Esophagus muscularis mucosa (tissue), 3 donors: Measurements from ENCODE around the gene LRRC8D.

ENCODE experiments used
- POLR2A ChIP-seq: fragments of 450-650 bp; IDR thresholded peaks from one replicate; pipeline ENCODE4 v1.6.1; 2017; ENCODE audit warnings: antibody characterized with exemption, moderate library complexity, mild to moderate bottlenecking, low read depth
- POLR2AphosphoS5 ChIP-seq, 2 donors: sonication (generic); formaldehyde crosslinking; IDR thresholded peaks; one replicate each; pipeline ENCODE4 v1.6.1; 2017; ENCODE audit warnings: antibody characterized with exemption in 2 of 2
- TF ChIP-seq, protein P1 (sequence below), 3 experiments: fragments of 200-600 bp in 2 of 3; fragments of 450-650 bp in 1 of 3; sonication (generic) in 2 of 3; IDR thresholded peaks; one replicate each; pipeline ENCODE4 v1.5.1; 2017 to 2019; ENCODE audit warnings: antibody characterized with exemption in 3 of 3, mild to moderate bottlenecking in 2 of 3, moderate library complexity in 1 of 3

- TF ChIP-seq POLR2A (no peak), POLR2AphosphoS5 (IDR thresholded peaks at IDR 0.05) (no peak)
- TF ChIP-seq, protein P1, sequence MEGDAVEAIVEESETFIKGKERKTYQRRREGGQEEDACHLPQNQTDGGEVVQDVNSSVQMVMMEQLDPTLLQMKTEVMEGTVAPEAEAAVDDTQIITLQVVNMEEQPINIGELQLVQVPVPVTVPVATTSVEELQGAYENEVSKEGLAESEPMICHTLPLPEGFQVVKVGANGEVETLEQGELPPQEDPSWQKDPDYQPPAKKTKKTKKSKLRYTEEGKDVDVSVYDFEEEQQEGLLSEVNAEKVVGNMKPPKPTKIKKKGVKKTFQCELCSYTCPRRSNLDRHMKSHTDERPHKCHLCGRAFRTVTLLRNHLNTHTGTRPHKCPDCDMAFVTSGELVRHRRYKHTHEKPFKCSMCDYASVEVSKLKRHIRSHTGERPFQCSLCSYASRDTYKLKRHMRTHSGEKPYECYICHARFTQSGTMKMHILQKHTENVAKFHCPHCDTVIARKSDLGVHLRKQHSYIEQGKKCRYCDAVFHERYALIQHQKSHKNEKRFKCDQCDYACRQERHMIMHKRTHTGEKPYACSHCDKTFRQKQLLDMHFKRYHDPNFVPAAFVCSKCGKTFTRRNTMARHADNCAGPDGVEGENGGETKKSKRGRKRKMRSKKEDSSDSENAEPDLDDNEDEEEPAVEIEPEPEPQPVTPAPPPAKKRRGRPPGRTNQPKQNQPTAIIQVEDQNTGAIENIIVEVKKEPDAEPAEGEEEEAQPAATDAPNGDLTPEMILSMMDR (IDR thresholded peaks at IDR 0.05): no peak
Observed at GRCh38 chr1:89929467-89930063, 108.7 kb downstream of the LRRC8D start.
